Glomerular visceral epithelial cell (primary cell): ENCODE data around the gene NDST3.
"Not testable (repeated sequence)": the region's sequence is repeated elsewhere in the genome, so short reads cannot be mapped to it uniquely, and the experiment has no call there.

ENCODE experiments used
- DNase-seq: peaks from one replicate; pipeline ENCODE4 v3.0.0-alpha.2; 2016; ENCODE audit errors: extremely low spot score

Gene NDST3

GRCh38 chr4:118271788-118272187 is 237.5 kb downstream of the NDST3 start:
- no peak for DNase-seq

GRCh38 chr4:118273642-118274041 is 239.4 kb downstream of the NDST3 start:
- DNase-seq, result no peak

GRCh38 chr4:118276580-118276979 is 242.3 kb downstream of the NDST3 start:
- no peak for DNase-seq

GRCh38 chr4:118277243-118277642 is 243.0 kb downstream of the NDST3 start:
- no peak for DNase-seq

- DNase-seq, result peak; percentile 97
These were observed 244.4 kb downstream of the NDST3 start for GRCh38 chr4:118278473-118279274.

- no peak for DNase-seq
These were observed 245.0 kb downstream of the NDST3 start for GRCh38 chr4:118279328-118279727.

GRCh38 chr4:118279920-118280432 is 245.7 kb downstream of the NDST3 start:
- no peak for DNase-seq

GRCh38 chr4:118280501-118281218 is 246.4 kb downstream of the NDST3 start:
- DNase-seq, result peak; percentile 76

- DNase-seq, result peak; percentile 78
These were observed 247.5 kb downstream of the NDST3 start for GRCh38 chr4:118281611-118282442.

- DNase-seq, result peak; percentile 36
These were observed 248.4 kb downstream of the NDST3 start for GRCh38 chr4:118282692-118283091.

- no peak for DNase-seq
These were observed 249.9 kb downstream of the NDST3 start for GRCh38 chr4:118284169-118284568.

- no peak for DNase-seq
These were observed 251.6 kb downstream of the NDST3 start for GRCh38 chr4:118285931-118286330.

- no peak for DNase-seq
These were observed 252.4 kb downstream of the NDST3 start for GRCh38 chr4:118286685-118287084.

- DNase-seq, result no peak
These were observed 253.6 kb downstream of the NDST3 start for GRCh38 chr4:118287711-118288451.

- no peak for DNase-seq
These were observed 255.5 kb downstream of the NDST3 start for GRCh38 chr4:118289794-118290193.

GRCh38 chr4:118290951-118291350 is 256.7 kb downstream of the NDST3 start:
- no peak for DNase-seq

GRCh38 chr4:118296729-118297128 is 262.4 kb downstream of the NDST3 start:
- DNase-seq, result no peak

GRCh38 chr4:118299619-118300018 is 265.3 kb downstream of the NDST3 start:
- not testable (repeated sequence) for DNase-seq

GRCh38 chr4:118307643-118308042 is 273.4 kb downstream of the NDST3 start:
- no peak for DNase-seq
